Heart left ventricle (tissue), 16 donors: ENCODE results near the gene CYTH1. TPM values are rescaled to one million over a fixed set of nuclear protein-coding genes. Genes with fewer than 3 reads are reported as not detected.
A peak's percentile ranks its signal among the peaks of the same experiment; 100 is the strongest.

Source experiments
- ATAC-seq, 4 donors: fragments of 200-7000 bp; cut with Tn5 transposase; one replicate each; pipeline ENCODE4 v1.9.1; 2020 to 2022; ENCODE audit warnings: moderate library complexity in 4 of 4, mild to moderate bottlenecking in 3 of 4, moderate number of reproducible peaks in 1 of 4
- DNase-seq, 5 donors: peaks; one replicate each; pipeline ENCODE4 v3.0.0-alpha.2; 2020
- H3K27ac ChIP-seq, 12 donors: fragments of 200-600 bp; sonication (generic) in 4 of 12; one replicate each; pipeline versions ENCODE4 v1.5.0 to v1.8.0; 2016 to 2022; ENCODE audit warnings: mild to moderate bottlenecking in 2 of 12
- H3K27me3 ChIP-seq, 9 donors: fragments of 200-600 bp; sonication (generic) in 2 of 9; one replicate each; pipeline versions ENCODE4 v1.5.1 to v1.8.0; 2016 to 2022; ENCODE audit warnings: mild to moderate bottlenecking in 3 of 9
- H3K36me3 ChIP-seq, 9 donors: fragments of 200-600 bp; sonication (generic) in 2 of 9; one replicate each; pipeline versions ENCODE4 v1.5.0 to v1.8.0; 2018 to 2022; ENCODE audit warnings: mild to moderate bottlenecking in 2 of 9
- H3K4me1 ChIP-seq, 12 donors: fragments of 200-600 bp; sonication (generic) in 4 of 12; one replicate each; pipeline versions ENCODE4 v1.5.0 to v1.8.0; 2016 to 2022; ENCODE audit warnings: mild to moderate bottlenecking in 3 of 12
- H3K4me3 ChIP-seq, 12 donors: fragments of 200-600 bp; sonication (generic) in 4 of 12; one replicate each; pipeline versions ENCODE4 v1.5.0 to v1.8.0; 2017 to 2022; ENCODE audit warnings: mild to moderate bottlenecking in 9 of 12, moderate library complexity in 4 of 12
- H3K9me3 ChIP-seq, 12 donors: fragments of 200-600 bp; sonication (generic) in 4 of 12; one replicate each; pipeline versions ENCODE4 v1.5.0 to v1.8.0; 2016 to 2022; ENCODE audit warnings: mild to moderate bottlenecking in 1 of 12
- POLR2A ChIP-seq, 2 donors: fragments of 450-650 bp; IDR thresholded peaks; one replicate each; pipeline ENCODE4 v1.6.1; 2017; ENCODE audit warnings: antibody characterized with exemption in 2 of 2, mild to moderate bottlenecking in 2 of 2, moderate library complexity in 2 of 2
- WGBS, 4 donors: extraction: QIAGEN DNeasy Blood & Tissue Kit in 2 of 4; methylation state at CpG; one replicate each; pipeline versions ENCODE4 v1.1.5 to v1.1.7; 2013 to 2018; 5-methylcytosine and 5-hydroxymethylcytosine counted together
- intact Hi-C, 10 donors: fragments of 100-400 bp; cut with DNase I; formaldehyde crosslinking; loops; one replicate each; pipeline versions ENCODE4 v1.11.1 to v1.14.2; 2022
- polyA plus RNA-seq, 2 donors: library from polyadenylated mRNA; stranded (reverse); fragments of 200-250 nt; gene quantifications; one replicate each; pipeline ENCODE4 v1.2.3, GENCODE V29; 2013
- total RNA-seq, 9 donors: library from RNA; depleted of rRNA in 2 of 9; stranded (reverse); fragments of >200 nt in 2 of 9; fragmentation: NEBNext Ultra II Directional in 3 of 9; extraction: Animal tissue kit (Norgen Biotek cat#: 25700) in 3 of 9; gene quantifications; one replicate each; pipeline versions ENCODE4 v1.1.0 to v1.2.4, GENCODE V29; 2016 to 2023
- TF ChIP-seq, protein P1 (sequence below), 12 donors: fragments of 200-600 bp; sonication (generic) in 4 of 12; IDR thresholded peaks; one replicate each; pipeline versions ENCODE4 v1.5.0 to v1.8.0; 2018 to 2022; ENCODE audit warnings: antibody characterized with exemption in 12 of 12, mild to moderate bottlenecking in 5 of 12
- donor health status: ischemic (EF 13 %, LVEDD 7.1; RV severe dilation, severe dysfunction).
- donor health status: healthy with polysubstance abuse.
- donor health status: DM: no; HTN: yes; CAD: no.
- donor health status: DM: no; HTN: no; CAD: no.
- donor health status: ischemic (EF 25% LVEDD 6.9; RV normal size, moderate dysfunction).
- donor health status: ischemic (EF 25% LVEDD 5.7; RV mildly dilated, moderate dysfunction).
- donor health status: healthy.
- donor health status: DM: yes; HTN: yes; CAD: no.
- donor health status: ischemic (EF 35%, LVEDD 5.7; RV mildly dilated, moderate dysfunction).
- donor health status: nonischemic (EF 11% LVEDD 7.7; RV severe dilation, severe dysfunction).
- donor health status: DM: yes; HTN: yes; CAD: no.
- donor health status: PGD.
- donor health status: ischemic (EF 29% LVEDD 5.4; RV normal size, mild dysfunction).
- donor health status: nonischemic (EF 23%, LVEDD 6.1; RV moderate dilation, normal function).

The CYTH1 gene
- total and polyA plus RNA-seq, 11 donors, result 20.0 to 59.1 (median 30.9) TPM

DNA sequence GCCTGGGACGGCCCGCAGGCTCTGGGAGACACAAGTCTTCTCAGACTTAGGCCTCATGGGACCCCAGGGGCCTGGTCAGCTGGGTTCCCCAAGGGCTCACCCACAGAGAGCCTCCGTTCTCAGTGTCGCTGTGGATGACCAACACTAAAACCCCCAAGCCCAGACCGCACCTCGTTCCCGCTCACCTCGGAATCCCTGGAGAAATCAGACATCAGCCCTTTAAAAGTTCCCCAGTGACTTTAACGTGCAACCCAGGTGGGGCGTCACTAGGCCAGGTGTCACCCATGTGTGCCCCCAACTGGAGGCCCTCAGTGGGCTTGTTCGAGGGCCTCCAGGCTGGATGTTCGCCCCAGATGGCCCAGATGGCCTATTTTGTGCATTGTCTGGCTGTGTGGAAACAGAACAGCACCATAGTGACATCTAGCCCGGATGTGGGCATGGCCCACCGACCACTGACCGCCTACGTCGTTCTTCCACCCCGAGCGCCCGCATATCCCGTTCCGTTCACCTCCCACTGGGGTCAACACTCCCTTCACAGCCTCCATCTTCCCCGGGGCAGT lies 152.6 kb downstream of the CYTH1 start:
- no peaks in the 10 kb centered on the region for H3K36me3 ChIP-seq
- H3K4me1 ChIP-seq, result no peaks in the 10 kb centered on the region
- no peaks in the 10 kb centered on the region for H3K27me3 ChIP-seq
- no peaks in the 10 kb centered on the region for H3K9me3 ChIP-seq
- intact Hi-C loops, result no loop called here
- WGBS, 4 donors, result 95 to 97% (median 96%) methylated on average over 23 of the region's 23 CpGs
- TF ChIP-seq, protein P1, sequence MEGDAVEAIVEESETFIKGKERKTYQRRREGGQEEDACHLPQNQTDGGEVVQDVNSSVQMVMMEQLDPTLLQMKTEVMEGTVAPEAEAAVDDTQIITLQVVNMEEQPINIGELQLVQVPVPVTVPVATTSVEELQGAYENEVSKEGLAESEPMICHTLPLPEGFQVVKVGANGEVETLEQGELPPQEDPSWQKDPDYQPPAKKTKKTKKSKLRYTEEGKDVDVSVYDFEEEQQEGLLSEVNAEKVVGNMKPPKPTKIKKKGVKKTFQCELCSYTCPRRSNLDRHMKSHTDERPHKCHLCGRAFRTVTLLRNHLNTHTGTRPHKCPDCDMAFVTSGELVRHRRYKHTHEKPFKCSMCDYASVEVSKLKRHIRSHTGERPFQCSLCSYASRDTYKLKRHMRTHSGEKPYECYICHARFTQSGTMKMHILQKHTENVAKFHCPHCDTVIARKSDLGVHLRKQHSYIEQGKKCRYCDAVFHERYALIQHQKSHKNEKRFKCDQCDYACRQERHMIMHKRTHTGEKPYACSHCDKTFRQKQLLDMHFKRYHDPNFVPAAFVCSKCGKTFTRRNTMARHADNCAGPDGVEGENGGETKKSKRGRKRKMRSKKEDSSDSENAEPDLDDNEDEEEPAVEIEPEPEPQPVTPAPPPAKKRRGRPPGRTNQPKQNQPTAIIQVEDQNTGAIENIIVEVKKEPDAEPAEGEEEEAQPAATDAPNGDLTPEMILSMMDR (IDR thresholded peaks at IDR 0.05), result no peak
- no peak for TF ChIP-seq POLR2A (IDR thresholded peaks at IDR 0.05)
- no peak for DNase-seq
- no peak for ATAC-seq
- H3K27ac ChIP-seq, result no peak overlapping the region
- H3K4me3 ChIP-seq, result no peak overlapping the region

- 94 to 96% (median 96%) methylated on average over 23 to 30 of the region's 30 CpGs for WGBS, 4 donors
These were observed 153.3 kb downstream of the CYTH1 start for GRCh38 chr17:78628547-78629435.

GRCh38 chr17:78624324-78625151 lies 157.5 kb downstream of the CYTH1 start:
- intact Hi-C loops, result no loop called here
- TF ChIP-seq POLR2A (IDR thresholded peaks at IDR 0.05), result no peak
- TF ChIP-seq, protein P1 (IDR thresholded peaks at IDR 0.05), result no peak
- WGBS, 4 donors, result 70 to 76% (median 73%) methylated on average over 14 of the region's 14 CpGs

More at GRCh38 chr17:78628547-78629435, 153.3 kb downstream of the CYTH1 start:
- intact Hi-C loops, result no loop called here
- no peak for TF ChIP-seq POLR2A (IDR thresholded peaks at IDR 0.05)
- TF ChIP-seq, protein P1 (IDR thresholded peaks at IDR 0.05), result no peak
- Histone ChIP-seq H3K4me1 (no peaks in the 10 kb centered on the region), H3K36me3 (no peaks in the 10 kb centered on the region), H3K4me3 (no peak overlapping the region), H3K27me3 (no peaks in the 10 kb centered on the region), H3K9me3 (no peaks in the 10 kb centered on the region), H3K27ac (no peak overlapping the region)
- DNase-seq (no peak), ATAC-seq (no peak)

More at GRCh38 chr17:78624324-78625151, 157.5 kb downstream of the CYTH1 start:
- DNase-seq (no peak), ATAC-seq (peak in 1 of 4 donors; percentile 58)
- no peak overlapping the region for H3K4me3 ChIP-seq
- H3K27me3 ChIP-seq, result no peaks in the 10 kb centered on the region
- H3K36me3 ChIP-seq, result no peaks in the 10 kb centered on the region
- peaks cover 0 to 10% (median 0%) of the 10 kb centered on the region in 12 donors for H3K9me3 ChIP-seq
- H3K4me1 ChIP-seq, result no peaks in the 10 kb centered on the region
- no peak overlapping the region for H3K27ac ChIP-seq

Other genes starting within 250 kb of the CYTH1 start
- gene DNAH17, start 204.9 kb downstream of the CYTH1 start, total RNA-seq, result under 1 TPM in 5 of 9 donors, not detected in 4; 0.02 to 0.63 (median 0.25) TPM
- under 1 TPM; 0.04 to 0.17 TPM for gene DNAH17, start 204.9 kb downstream of the CYTH1 start, polyA plus RNA-seq
- gene USP36, start 58.5 kb upstream of the CYTH1 start, total RNA-seq, result 10 to 100 TPM; 14.0 to 40.9 (median 21.0) TPM
- gene USP36, start 58.5 kb upstream of the CYTH1 start, polyA plus RNA-seq, result 10 to 100 TPM; 11.7 to 18.3 TPM
- gene CEP295NL, start 120.9 kb upstream of the CYTH1 start, total RNA-seq, result 1 to 10 TPM in 3 of 9 donors, under 1 TPM in 6; 0.23 to 3.3 (median 0.52) TPM
- gene CEP295NL, start 120.9 kb upstream of the CYTH1 start, polyA plus RNA-seq, result 1 to 10 TPM in 1 of 2 donors, under 1 TPM in 1; 0.29 to 2.0 TPM
- gene TIMP2, start 143.1 kb upstream of the CYTH1 start, total RNA-seq, result 100 to 1,000 TPM in 4 of 9 donors, 10 to 100 TPM in 5; 65.6 to 201 (median 98.3) TPM
- 10 to 100 TPM; 25.1 to 54.4 TPM for gene TIMP2, start 143.1 kb upstream of the CYTH1 start, polyA plus RNA-seq
- gene LGALS3BP, start 197.7 kb upstream of the CYTH1 start, total RNA-seq, result 1,000 to 10,000 TPM in 1 of 9 donors, 100 to 1,000 TPM in 8; 250 to 1,343 (median 688) TPM
- gene LGALS3BP, start 197.7 kb upstream of the CYTH1 start, polyA plus RNA-seq, result 100 to 1,000 TPM; 178 to 363 TPM
- gene CANT1, start 227.5 kb upstream of the CYTH1 start, total RNA-seq, result 10 to 100 TPM; 20.4 to 43.7 (median 24.1) TPM
- gene CANT1, start 227.5 kb upstream of the CYTH1 start, polyA plus RNA-seq, result 10 to 100 TPM in 1 of 2 donors, 1 to 10 TPM in 1; 5.1 to 46.2 TPM
- gene C1QTNF1, start 241.9 kb upstream of the CYTH1 start, total RNA-seq, result 100 to 1,000 TPM in 4 of 9 donors, 10 to 100 TPM in 5; 37.0 to 406 (median 66.2) TPM
- 100 to 1,000 TPM in 1 of 2 donors, 10 to 100 TPM in 1; 85.5 to 189 TPM for gene C1QTNF1, start 241.9 kb upstream of the CYTH1 start, polyA plus RNA-seq